GM23338 (cell line): ENCODE results near the gene KIF21A. TPM values are rescaled to one million over a fixed set of nuclear protein-coding genes. Genes with fewer than 3 reads are reported as not detected.

ENCODE experiments used
- ATAC-seq: fragments of 200-7000 bp; cut with Tn5 transposase; 3 replicates; pipeline ENCODE4 v1.9.1; 2020
- DNase-seq: peaks from one replicate; pipeline ENCODE4 v3.0.0-alpha.2; 2015; ENCODE audit warnings: low spot score
- H2AFZ ChIP-seq: fragments of 200-600 bp; sonication (generic); 2 replicates; pipeline ENCODE4 v1.8.0; 2016; ENCODE audit warnings: antibody characterized with exemption, mild to moderate bottlenecking, moderate library complexity
- H3F3A ChIP-seq: fragments of 200-600 bp; sonication (generic); replicated peaks from 2 replicates; pipeline ENCODE4 v1.8.0; 2017; ENCODE audit warnings: antibody characterized with exemption, mixed run types, low read depth
- H3K27ac ChIP-seq: fragments of 200-600 bp; sonication (generic); 2 replicates; pipeline ENCODE4 v1.6.1; 2016; ENCODE audit warnings: low read depth
- H3K27me3 ChIP-seq: fragments of 200-600 bp; sonication (generic); 2 replicates; pipeline ENCODE4 v1.8.0; 2016; ENCODE audit warnings: mild to moderate bottlenecking, mixed run types, moderate library complexity; ENCODE audit not compliant: insufficient read depth
- H3K36me3 ChIP-seq: fragments of 200-600 bp; sonication (generic); 2 replicates; pipeline ENCODE4 v1.8.0; 2016; ENCODE audit warnings: mild to moderate bottlenecking; ENCODE audit not compliant: insufficient read depth
- H3K4me1 ChIP-seq: fragments of 200-600 bp; sonication (generic); 2 replicates; pipeline ENCODE4 v1.8.0; 2016; ENCODE audit warnings: mild to moderate bottlenecking, moderate library complexity; ENCODE audit not compliant: insufficient read depth
- H3K4me2 ChIP-seq: fragments of 200-600 bp; sonication (generic); 2 replicates; pipeline ENCODE4 v1.7.1; 2017; ENCODE audit warnings: mixed run types
- H3K4me3 ChIP-seq: fragments of 200-600 bp; sonication (generic); 2 replicates; pipeline ENCODE4 v1.6.1; 2016; ENCODE audit warnings: mixed run types
- H3K79me2 ChIP-seq: fragments of 200-600 bp; sonication (generic); replicated peaks from 2 replicates; pipeline ENCODE4 v1.8.0; 2017; ENCODE audit warnings: mild to moderate bottlenecking; ENCODE audit not compliant: insufficient read depth
- H3K9me2 ChIP-seq: fragments of 200-600 bp; sonication (generic); 2 replicates; pipeline ENCODE4 v1.8.0; 2017; ENCODE audit not compliant: insufficient read depth
- H4K20me1 ChIP-seq: fragments of 200-600 bp; sonication (generic); replicated peaks from 2 replicates; pipeline ENCODE4 v1.8.0; 2017; ENCODE audit warnings: mild to moderate bottlenecking; ENCODE audit not compliant: insufficient read depth
- H3K27ac Mint-ChIP-seq: 2 replicates; pipeline ENCODE4 v1.8.0; 2020; ENCODE audit warnings: inconsistent platforms, mild to moderate bottlenecking, moderate library complexity, mixed read lengths
- H3K27me3 Mint-ChIP-seq: 3 replicates; pipeline ENCODE4 v1.8.0; 2022; ENCODE audit warnings: low read depth, mild to moderate bottlenecking, moderate library complexity, mixed read lengths, inconsistent platforms; ENCODE audit not compliant: insufficient read depth, poor library complexity
- H3K36me3 Mint-ChIP-seq: 3 replicates; pipeline ENCODE4 v1.8.0; 2021; ENCODE audit warnings: low read depth, mild to moderate bottlenecking, inconsistent platforms, moderate library complexity, mixed read lengths
- H3K4me1 Mint-ChIP-seq: 3 replicates; pipeline ENCODE4 v1.8.0; 2020; ENCODE audit warnings: mild to moderate bottlenecking, inconsistent platforms, mixed read lengths
- H3K4me3 Mint-ChIP-seq: 3 replicates; pipeline ENCODE4 v1.8.0; 2021; ENCODE audit warnings: moderate library complexity, mild to moderate bottlenecking, inconsistent platforms, mixed read lengths
- H3K9me3 Mint-ChIP-seq: 3 replicates; pipeline ENCODE4 v1.8.0; 2020; ENCODE audit warnings: moderate library complexity, mild to moderate bottlenecking, inconsistent platforms, mixed read lengths
- CREB1 ChIP-seq: fragments of 250-450 bp; sonication (Bioruptor Pico); IDR thresholded peaks from 2 replicates; pipeline ENCODE4 v1.5.0; 2020; ENCODE audit warnings: low read depth, mild to moderate bottlenecking, moderate library complexity
- JUNB ChIP-seq: IDR thresholded peaks from one replicate; pipeline ENCODE4 v1.6.1; 2016; ENCODE audit warnings: antibody characterized with exemption; ENCODE audit not compliant: unreplicated experiment
- POLR2AphosphoS5 ChIP-seq: IDR thresholded peaks from 2 replicates; pipeline ENCODE4 v1.6.1; 2016; ENCODE audit warnings: antibody characterized with exemption, low read depth
- REST ChIP-seq: IDR thresholded peaks from one replicate; pipeline ENCODE4 v1.6.1; 2018; ENCODE audit warnings: antibody characterized with exemption; ENCODE audit not compliant: unreplicated experiment
- STAT1 ChIP-seq: IDR thresholded peaks from one replicate; pipeline ENCODE4 v1.6.1; 2016; ENCODE audit warnings: antibody characterized with exemption; ENCODE audit not compliant: unreplicated experiment
- ZNF114 ChIP-seq: fragments of 250-450 bp; sonication (Bioruptor Pico); IDR thresholded peaks from 2 replicates; pipeline ENCODE4 v1.5.0; 2020; ENCODE audit warnings: mild to moderate bottlenecking, moderate library complexity
- ZNF331 ChIP-seq: fragments of 250-450 bp; sonication (Bioruptor Pico); IDR thresholded peaks from 2 replicates; pipeline ENCODE4 v1.5.0; 2020; ENCODE audit warnings: low read depth, mild to moderate bottlenecking, moderate library complexity
- polyA plus RNA-seq: library from polyadenylated mRNA; unstranded; fragments of >200 nt; fragmentation: Nextera tagmentation; extraction: Ambion mirVana; gene quantifications from 2 replicates; pipeline ENCODE4 v1.2.1, GENCODE V29; 2016
- total RNA-seq: library from RNA; depleted of rRNA; stranded (reverse); fragments of >200 nt; shearing (Covaris generic); gene quantifications from 2 replicates; pipeline ENCODE4 v1.2.3, GENCODE V29; 2014
- TF ChIP-seq, protein P1 (sequence below), 2 experiments: fragments of 200-600 bp in 1 of 2; sonication (generic) in 1 of 2; conservative IDR thresholded peaks; 2 replicates each; pipeline versions ENCODE4 v1.5.1 to v1.6.1; 2016 to 2017; ENCODE audit warnings: antibody characterized with exemption in 2 of 2, low read depth in 2 of 2, mild to moderate bottlenecking in 2 of 2, moderate library complexity in 1 of 2
- TF ChIP-seq, protein P2 (sequence below): IDR thresholded peaks from 2 replicates; pipeline ENCODE4 v1.6.1; 2016; ENCODE audit warnings: antibody characterized with exemption

The KIF21A gene
- total and polyA plus RNA-seq, 2 experiments from 2014 or later: 28.8 to 32.0 TPM

- Histone ChIP-seq H3K4me1 (no peaks in the 10 kb centered on the region), H3K4me2 (no peak overlapping the region), H3F3A (no peaks in the 10 kb centered on the region), H3K27ac (no peak overlapping the region), H2AFZ (no peak overlapping the region), H3K9me2 (no peaks in the 10 kb centered on the region), H3K4me3 (no peak overlapping the region), H3K36me3 (no peaks in the 10 kb centered on the region), H3K27me3 (no peaks in the 10 kb centered on the region), H4K20me1 (no peaks in the 10 kb centered on the region), H3K79me2 (no peaks in the 10 kb centered on the region)
- Mint-ChIP-seq H3K9me3 (no peaks in the 10 kb centered on the region), H3K27me3 (no peaks in the 10 kb centered on the region), H3K27ac (no peak overlapping the region), H3K4me1 (no peaks in the 10 kb centered on the region), H3K4me3 (no peak overlapping the region), H3K36me3 (peaks cover 14% of the 10 kb centered on the region)
- no peak for DNase-seq
- no peak for ATAC-seq
- TF ChIP-seq POLR2AphosphoS5 (no peak), REST (no peak), JUNB (no peak)
Measured at GRCh38 chr12:39301422-39301821, 141.5 kb downstream of the KIF21A start.

- H3K4me2 ChIP-seq: no peak overlapping the region
- H3F3A ChIP-seq: no peaks in the 10 kb centered on the region
- Mint-ChIP-seq H3K36me3 (peaks cover 16% of the 10 kb centered on the region), H3K4me3 (no peak overlapping the region), H3K27me3 (no peaks in the 10 kb centered on the region), H3K27ac (no peak overlapping the region), H3K4me1 (no peaks in the 10 kb centered on the region), H3K9me3 (no peaks in the 10 kb centered on the region)
- H3K27ac ChIP-seq: no peak overlapping the region
- H3K9me2 ChIP-seq: no peaks in the 10 kb centered on the region
- no peaks in the 10 kb centered on the region for H3K36me3 ChIP-seq
- no peak for DNase-seq
- no peaks in the 10 kb centered on the region for H4K20me1 ChIP-seq
- ATAC-seq: no peak
- no peaks in the 10 kb centered on the region for H3K4me1 ChIP-seq
- H3K79me2 ChIP-seq: no peaks in the 10 kb centered on the region
- no peaks in the 10 kb centered on the region for H3K27me3 ChIP-seq
- TF ChIP-seq POLR2AphosphoS5 (no peak), ZNF331 (no peak), ZNF114 (CRISPR knock-in tag) (no peak), CREB1 (no peak), STAT1 (no peak), JUNB (no peak)
- TF ChIP-seq, protein P1, sequence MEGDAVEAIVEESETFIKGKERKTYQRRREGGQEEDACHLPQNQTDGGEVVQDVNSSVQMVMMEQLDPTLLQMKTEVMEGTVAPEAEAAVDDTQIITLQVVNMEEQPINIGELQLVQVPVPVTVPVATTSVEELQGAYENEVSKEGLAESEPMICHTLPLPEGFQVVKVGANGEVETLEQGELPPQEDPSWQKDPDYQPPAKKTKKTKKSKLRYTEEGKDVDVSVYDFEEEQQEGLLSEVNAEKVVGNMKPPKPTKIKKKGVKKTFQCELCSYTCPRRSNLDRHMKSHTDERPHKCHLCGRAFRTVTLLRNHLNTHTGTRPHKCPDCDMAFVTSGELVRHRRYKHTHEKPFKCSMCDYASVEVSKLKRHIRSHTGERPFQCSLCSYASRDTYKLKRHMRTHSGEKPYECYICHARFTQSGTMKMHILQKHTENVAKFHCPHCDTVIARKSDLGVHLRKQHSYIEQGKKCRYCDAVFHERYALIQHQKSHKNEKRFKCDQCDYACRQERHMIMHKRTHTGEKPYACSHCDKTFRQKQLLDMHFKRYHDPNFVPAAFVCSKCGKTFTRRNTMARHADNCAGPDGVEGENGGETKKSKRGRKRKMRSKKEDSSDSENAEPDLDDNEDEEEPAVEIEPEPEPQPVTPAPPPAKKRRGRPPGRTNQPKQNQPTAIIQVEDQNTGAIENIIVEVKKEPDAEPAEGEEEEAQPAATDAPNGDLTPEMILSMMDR (conservative IDR thresholded peaks at IDR 0.05; ENCODE audit: low read depth in 2 of 2): no peak
- TF ChIP-seq, protein P2, sequence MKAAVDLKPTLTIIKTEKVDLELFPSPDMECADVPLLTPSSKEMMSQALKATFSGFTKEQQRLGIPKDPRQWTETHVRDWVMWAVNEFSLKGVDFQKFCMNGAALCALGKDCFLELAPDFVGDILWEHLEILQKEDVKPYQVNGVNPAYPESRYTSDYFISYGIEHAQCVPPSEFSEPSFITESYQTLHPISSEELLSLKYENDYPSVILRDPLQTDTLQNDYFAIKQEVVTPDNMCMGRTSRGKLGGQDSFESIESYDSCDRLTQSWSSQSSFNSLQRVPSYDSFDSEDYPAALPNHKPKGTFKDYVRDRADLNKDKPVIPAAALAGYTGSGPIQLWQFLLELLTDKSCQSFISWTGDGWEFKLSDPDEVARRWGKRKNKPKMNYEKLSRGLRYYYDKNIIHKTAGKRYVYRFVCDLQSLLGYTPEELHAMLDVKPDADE: no peak
- no peak overlapping the region for H3K4me3 ChIP-seq
- H2AFZ ChIP-seq: no peak overlapping the region
Measured at GRCh38 chr12:39300799-39301198, 142.1 kb downstream of the KIF21A start.
